ENCODE data around the gene MAGEA6.
"Not testable (repeated sequence)": the region's sequence is repeated elsewhere in the genome, so short reads cannot be mapped to it uniquely, and the experiment has no call there.

Gene MAGEA6

DNA sequence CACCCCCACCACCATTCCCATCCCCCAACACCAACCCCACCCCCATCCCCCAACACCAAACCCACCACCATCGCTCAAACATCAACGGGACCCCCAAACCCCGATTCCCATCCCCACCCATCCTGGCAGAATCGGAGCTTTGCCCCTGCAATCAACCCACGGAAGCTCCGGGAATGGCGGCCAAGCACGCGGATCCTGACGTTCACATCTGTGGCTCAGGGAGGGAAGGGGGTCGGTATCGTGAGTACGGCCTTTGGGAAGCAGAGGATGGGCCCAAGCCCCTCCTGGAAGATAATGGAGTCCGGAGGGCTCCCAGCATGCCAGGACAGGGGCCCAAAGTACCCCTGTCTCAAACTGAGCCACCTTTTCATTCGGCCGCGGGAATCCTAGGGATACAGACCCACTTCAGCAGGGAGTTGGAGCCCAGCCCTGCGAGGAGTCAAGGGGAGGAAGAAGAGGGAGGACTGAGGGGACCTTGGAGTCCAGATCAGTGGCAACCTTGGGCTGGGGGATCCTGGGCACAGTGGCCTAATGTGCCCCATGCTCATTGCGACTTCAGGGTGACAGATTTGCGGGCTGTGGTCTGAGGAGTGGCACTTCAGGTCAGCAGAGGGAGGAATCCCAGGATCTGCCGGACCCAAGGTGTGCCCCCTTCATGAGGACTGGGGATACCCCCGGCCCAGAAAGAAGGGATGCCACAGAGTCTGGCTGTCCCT is 35.2 kb downstream of the MAGEA6 start:
- not testable (repeated sequence) for DNase-seq (ENCODE audit: low read depth in 2 of 2)

DNA sequence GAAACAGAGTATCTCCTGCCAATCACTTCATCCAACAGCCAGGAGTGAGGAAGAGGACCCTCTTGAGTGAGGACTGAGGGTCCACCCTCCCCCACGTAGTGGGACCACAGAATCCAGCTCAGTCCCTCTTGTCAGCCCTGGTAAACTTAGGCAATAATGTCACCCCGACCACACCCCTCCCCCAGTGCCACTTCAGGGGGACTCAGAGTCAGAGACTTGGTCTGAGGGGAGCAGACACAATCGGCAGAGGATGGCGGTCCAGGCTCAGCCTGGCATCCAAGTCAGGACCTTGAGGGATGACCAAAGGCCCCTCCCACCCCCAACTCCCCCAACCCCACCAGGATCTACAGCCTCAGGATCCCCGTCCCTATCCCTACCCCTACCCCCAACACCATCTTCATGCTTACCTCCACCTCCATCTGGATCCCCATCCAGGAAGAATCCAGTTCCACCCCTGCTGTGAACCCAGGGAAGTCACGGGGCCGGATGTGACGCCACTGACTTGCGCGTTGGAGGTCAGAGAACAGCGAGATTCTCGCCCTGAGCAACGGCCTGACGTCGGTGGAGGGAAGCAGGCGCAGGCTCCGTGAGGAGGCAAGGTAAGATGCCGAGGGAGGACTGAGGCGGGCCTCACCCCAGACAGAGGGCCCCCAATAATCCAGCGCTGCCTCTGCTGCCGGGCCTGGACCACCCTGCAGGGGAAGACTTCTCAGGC is 36.1 kb downstream of the MAGEA6 start, which contains the start of the genes CSAG1 and MAGEA12:
Gene CSAG1, minus strand, starts transcription at position 461 of the 715 bp plus-strand sequence. CDS start 1,261 bp downstream, outside the sequence.
Gene MAGEA12, plus strand, starts transcription at position 497 of the 715 bp plus-strand sequence. CDS start 2,405 bp downstream, outside the sequence.
- no peak for DNase-seq (ENCODE audit: low read depth in 2 of 2)

DNA sequence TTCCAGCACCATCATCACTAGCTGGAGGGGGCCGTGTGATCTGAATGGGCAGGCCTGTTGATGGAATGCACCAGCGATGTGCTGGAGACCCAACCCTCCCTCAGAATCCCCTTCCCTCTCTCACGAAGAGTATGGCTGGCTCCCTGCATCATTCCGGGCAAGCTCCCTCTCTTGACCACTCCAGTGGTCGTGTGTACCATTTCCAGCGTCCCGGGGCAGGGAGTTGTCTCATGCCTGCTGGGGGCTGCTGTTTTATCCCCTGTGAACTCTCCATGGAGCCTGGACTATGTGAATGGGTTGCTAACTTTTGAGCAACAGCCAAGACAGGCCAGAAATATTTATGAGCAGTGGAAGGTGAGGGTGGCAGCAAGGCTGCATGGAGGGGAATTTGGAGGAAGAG is 44.1 kb downstream of the MAGEA6 start:
- DNase-seq (ENCODE audit: low read depth in 2 of 2), result no peak
